Right ventricle myocardium superior (tissue), 1 donor: ENCODE data around the gene EIF4A3. TPM values are rescaled to one million over a fixed set of nuclear protein-coding genes. Genes with fewer than 3 reads are reported as not detected.
"Not testable (repeated sequence)": the region's sequence is repeated elsewhere in the genome, so short reads cannot be mapped to it uniquely, and the experiment has no call there.

Source experiments
- ATAC-seq: fragments of 200-7000 bp; cut with Tn5 transposase; one replicate; pipeline ENCODE4 v1.9.1; 2020; ENCODE audit warnings: mild to moderate bottlenecking; ENCODE audit not compliant: poor library complexity
- DNase-seq: peaks from one replicate; pipeline ENCODE4 v3.0.0-alpha.2; 2020
- intact Hi-C: fragments of 100-400 bp; cut with DNase I; formaldehyde crosslinking; loops from one replicate; pipeline ENCODE4 v1.11.2; 2022
- total RNA-seq: library from RNA; stranded (reverse); fragmentation: NEBNext Ultra II Directional; extraction: Animal tissue kit (Norgen Biotek cat#: 25700); gene quantifications from one replicate; pipeline ENCODE4 v1.2.1, GENCODE V29; 2021
- donor health status: DM: no; HTN: yes; CAD: no; lungs with severe emphysema.

EIF4A3 gene
- total RNA-seq, 1 donor from 2014 or later: 32.1 TPM

GRCh38 chr17:80177986-80178595 is 31.2 kb upstream of the EIF4A3 start:
- ATAC-seq (no peak), DNase-seq (peak; percentile 20)
- intact Hi-C loops: no loop called here

GRCh38 chr17:80176757-80177156 is 29.8 kb upstream of the EIF4A3 start:
- no peak for ATAC-seq
- no peak for DNase-seq
- intact Hi-C loops: no loop called here

GRCh38 chr17:80173916-80174315 is 27.0 kb upstream of the EIF4A3 start:
- ATAC-seq (no peak), DNase-seq (no peak)
- intact Hi-C loops: no loop called here

- DNase-seq (no peak), ATAC-seq (no peak)
- intact Hi-C loops: no loop called here
These were observed 26.2 kb upstream of the EIF4A3 start for GRCh38 chr17:80173126-80173525.

DNA sequence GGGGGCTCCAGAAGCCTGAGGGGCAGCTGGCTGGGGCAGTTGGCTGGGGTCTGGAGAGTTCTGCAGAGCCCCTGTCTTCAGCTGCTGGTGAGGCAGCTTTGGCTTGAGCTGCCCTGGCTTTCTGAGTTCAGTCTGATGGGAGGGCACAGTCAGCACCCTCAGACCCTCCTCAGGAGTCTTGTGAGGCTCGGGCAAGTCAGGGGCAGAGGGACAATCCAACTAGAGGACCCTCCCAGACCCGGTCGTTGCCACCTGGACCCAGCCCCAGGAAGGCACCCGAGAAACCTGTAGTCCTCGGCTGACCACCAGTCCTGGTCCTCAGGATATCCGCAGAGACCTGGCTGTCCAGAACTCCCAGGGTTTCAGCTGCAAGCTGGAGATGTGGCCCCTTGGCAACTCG is 24.8 kb upstream of the EIF4A3 start:
- intact Hi-C loops: no loop called here
- ATAC-seq: no peak

DNA sequence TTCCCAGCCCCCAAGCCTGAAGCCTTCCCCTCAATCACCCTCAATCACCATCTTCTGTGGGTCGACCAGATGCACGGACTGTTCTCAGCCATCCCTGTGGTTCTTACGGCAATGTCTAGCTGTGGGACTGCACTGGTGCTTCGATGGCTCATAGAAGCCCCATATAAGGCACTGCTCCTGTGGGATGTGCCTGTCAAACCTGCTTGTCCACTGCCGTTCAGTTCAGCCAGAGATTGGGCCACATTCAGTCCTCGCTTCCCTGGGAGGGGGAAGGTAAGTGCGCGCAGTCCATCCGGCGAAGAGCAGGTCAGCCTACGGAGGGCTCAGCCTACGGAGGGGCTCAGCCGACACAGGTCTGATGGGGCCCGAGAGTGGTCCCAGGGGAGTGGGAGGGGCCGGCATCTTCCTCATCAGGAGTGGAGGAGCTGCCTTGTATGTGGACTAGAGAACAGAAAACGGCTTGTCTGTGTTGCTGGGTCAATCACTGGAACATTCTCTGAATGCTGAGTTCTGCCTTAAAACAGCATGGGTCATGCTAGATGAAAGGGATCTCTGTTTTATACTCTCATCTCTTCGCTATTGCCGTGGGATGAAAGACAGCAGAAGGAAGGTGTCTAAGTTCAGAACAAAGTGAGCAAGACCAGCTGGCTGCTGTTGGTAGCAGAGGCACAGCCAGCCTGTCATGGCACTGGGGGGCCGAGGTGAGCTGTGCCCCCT is 23.0 kb upstream of the EIF4A3 start, which contains the start of gene CARD14:
TSS of gene CARD14 (plus strand) at position 247 of the 717 bp plus-strand sequence. CDS start 11,409 bp downstream, outside the sequence.
- intact Hi-C loops: no loop called here
- DNase-seq: no peak
- no peak for ATAC-seq

More for the DNA sequence above, 24.8 kb upstream of the EIF4A3 start:
- no peak for DNase-seq

- ATAC-seq (no peak), DNase-seq (no peak)
- intact Hi-C loops: no loop called here
These were observed 22.2 kb upstream of the EIF4A3 start for GRCh38 chr17:80169107-80169506.

DNA sequence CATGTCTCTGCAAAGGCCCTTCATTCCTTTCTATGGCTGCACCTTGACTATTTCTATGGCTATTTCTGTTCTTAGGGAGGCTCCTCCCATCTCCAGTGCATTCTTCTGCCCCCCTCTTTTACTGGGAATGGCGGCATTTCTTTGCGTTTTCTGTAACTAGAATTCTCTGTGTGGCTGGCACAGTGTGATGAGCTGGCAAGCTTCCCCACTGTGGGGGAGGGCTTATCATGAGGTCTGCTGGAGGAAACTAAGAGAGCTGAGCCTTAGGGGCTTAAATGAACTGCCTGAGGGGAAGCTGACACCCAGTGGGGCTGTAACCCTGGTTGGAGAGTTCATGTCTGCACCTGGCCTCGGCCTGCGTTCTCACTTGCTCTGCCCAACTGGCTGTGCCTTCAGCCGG is 21.4 kb upstream of the EIF4A3 start:
- DNase-seq (no peak), ATAC-seq (no peak)
- intact Hi-C loops: no loop called here

DNA sequence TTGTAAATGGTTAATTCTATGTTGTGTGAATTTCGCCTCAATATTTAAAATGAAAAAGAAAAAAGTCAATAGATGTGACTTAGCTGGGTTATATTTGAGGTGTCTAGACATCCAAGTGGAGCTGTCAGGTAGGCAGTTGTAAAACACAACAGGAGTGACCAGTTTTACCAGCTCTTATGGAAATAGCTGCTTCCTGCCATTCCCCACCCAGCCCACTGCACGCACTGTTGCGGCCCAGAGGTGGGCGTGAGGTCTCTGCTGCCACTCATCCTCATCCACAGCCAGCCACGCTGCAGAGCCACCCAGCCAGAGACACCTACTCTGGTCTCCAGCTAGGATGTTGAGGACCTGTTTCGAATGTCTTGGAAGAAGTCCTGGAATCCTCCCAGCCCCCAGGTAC is 19.5 kb upstream of the EIF4A3 start:
- DNase-seq (no peak), ATAC-seq (no peak)
- intact Hi-C loops: no loop called here

DNA sequence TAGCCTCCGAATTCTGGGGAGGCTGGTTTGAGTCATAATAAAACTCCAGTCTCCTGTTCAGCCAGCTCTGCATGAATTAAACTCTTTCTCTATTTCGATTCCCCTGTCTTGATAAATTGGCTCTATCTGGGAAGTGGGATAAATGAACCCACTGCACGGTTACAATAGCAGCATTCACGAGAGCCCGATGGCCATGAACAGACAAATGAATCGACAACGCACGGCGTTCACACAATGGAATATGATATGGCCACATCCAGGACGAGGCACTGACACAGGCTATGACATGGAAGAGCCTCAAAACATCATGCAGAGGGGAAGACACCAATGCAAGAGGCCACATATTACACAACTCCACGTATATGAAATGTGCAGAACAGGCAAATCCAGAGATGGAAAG is 17.3 kb upstream of the EIF4A3 start:
- ATAC-seq: no peak

DNA sequence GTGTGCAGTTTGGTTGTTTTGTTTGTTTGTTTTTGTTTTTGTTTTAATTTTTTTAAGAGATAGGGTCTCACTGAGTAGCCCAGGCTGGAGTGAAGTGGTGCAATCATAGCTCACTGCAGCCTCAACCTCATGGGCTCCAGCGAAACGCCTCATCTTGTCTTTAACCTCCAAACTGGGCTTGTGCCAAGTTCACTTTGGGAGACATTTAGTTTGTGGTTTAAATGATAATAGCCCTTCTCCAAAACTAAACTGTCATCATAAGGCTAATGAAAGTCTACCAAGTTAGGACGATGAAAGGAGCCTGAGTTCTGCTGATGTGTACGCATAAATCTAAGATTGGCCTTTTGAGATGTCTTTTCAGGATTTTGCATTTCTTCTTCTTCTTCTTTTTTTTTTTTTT is 16.4 kb upstream of the EIF4A3 start:
- no peak for DNase-seq
- intact Hi-C loops: no loop called here
- no peak for ATAC-seq

More for the DNA sequence above, 17.3 kb upstream of the EIF4A3 start:
- intact Hi-C loops: no loop called here
- no peak for DNase-seq

GRCh38 chr17:80160536-80160935 is 13.6 kb upstream of the EIF4A3 start:
- DNase-seq: no peak
- intact Hi-C loops: no loop called here
- no peak for ATAC-seq

DNA sequence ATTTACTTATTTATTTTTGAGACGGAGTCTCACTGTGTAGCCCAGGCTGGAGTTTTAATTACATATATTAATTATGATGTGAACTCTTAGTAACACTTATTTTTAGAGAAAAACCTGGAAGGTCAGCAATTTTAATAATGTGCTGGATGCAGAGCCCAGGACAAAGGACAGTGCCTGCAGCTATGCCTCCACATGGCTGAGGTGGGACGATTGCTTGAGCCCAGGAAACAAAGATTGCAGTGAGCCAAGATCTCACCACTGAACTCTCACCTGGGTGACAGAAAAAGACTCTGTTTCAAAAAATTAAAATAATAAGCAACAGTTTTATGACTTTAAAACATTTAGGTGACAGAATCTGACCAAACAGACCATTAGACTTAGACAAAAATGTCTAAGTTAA is 11.9 kb upstream of the EIF4A3 start:
- DNase-seq: no peak
- ATAC-seq: no peak
- intact Hi-C loops: no loop called here

DNA sequence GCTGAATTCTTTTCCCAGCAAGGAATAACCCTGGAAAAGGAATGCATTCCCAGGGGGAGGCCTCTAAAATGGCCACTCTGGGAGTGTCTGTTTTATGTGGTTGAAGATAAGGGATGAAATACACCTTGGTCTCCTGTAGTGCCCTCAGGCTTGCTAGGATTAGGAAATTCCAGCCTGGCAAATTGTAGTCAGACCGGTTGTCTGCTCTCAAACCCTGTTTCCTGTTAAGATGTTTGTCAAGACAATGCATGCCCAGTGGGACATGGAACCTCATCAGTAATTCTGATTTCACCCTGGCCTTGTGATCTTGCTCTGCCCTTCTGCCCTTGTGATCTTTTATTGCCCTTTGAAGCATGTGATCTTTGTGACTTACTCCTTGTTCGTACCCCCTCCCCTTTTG is 8.7 kb upstream of the EIF4A3 start:
- intact Hi-C loops, ATAC-seq, DNase-seq: not testable (repeated sequence)

DNA sequence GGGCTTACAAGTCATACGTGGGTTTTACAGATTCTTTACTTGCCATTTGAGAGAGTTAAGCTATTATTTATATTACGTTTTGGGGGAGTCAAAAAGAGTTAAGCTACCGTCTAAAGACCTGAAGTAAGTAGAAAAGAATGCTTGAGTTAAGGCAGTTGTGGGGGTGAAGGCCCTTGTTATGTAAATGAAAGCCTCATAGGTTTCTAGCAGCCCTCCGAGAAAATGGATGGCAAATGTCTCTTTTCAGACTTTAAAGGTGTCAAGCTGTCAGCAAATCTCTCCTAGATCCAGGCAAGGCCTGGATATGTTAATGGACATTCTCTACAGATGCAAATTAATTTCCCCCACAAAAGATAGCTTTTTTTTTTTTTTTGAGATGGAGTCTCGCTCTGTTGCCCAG is 7.2 kb upstream of the EIF4A3 start:
- DNase-seq (no peak), ATAC-seq (no peak)
- intact Hi-C loops: no loop called here

GRCh38 chr17:80153004-80153403 is 6.1 kb upstream of the EIF4A3 start:
- ATAC-seq (no peak), DNase-seq (no peak)
- intact Hi-C loops: no loop called here

DNA sequence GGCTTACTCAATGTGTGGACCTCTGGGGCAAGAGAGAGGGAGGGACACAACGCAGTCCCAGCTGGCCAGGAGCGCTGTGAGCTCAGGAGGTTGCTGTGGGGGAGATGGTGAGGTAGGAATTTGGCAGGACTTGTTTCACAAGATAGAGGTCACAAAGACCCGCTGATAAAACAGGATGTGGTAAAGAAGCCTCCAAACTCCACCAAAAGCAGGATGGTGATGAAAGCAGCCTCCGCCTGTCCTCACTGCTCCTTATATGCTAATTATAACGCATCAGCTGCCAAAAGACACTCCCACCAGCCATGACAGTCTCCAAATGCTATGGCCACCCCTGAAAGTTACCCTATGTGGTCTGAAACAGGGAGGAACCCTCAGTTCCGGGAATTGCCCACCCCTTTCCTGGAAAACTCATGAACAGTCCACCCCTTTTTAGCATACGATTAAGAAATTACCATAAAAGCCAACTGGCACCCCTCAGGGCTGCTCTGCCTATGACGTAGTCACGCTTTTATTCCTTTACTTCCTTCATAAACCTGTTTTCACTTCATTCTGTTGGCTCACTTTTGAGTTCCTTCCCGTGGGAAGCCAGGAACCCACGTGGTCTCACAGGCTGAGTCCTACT is 5.3 kb upstream of the EIF4A3 start:
- intact Hi-C loops: no loop called here
- ATAC-seq (no peak), DNase-seq (no peak)

DNA sequence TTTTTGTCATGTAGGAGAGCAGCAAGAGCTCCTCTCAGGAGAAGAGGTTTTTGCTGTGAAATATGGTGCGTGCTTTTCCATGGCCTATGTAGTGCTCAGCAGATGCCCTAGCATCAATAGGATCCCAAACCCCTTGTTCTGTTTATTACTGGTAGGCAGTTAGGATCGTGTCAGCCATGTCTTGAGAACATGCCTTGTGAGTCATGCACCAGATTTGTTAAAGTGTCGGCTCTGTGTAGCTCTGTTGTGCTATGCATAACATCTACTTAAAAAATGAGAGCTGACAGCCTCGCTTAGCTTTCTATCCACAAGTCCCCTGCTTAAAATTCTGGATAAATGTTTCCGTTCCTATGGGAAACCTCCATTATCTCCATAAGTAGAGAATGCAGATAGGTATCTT is 4.4 kb upstream of the EIF4A3 start:
- intact Hi-C loops: no loop called here
- no peak for DNase-seq

GRCh38 chr17:80146121-80147034 is 550 bp downstream of the EIF4A3 start:
- peak; percentile 28 for ATAC-seq
- intact Hi-C loops: no loop called here

More for the DNA sequence above, 4.4 kb upstream of the EIF4A3 start:
- no peak for ATAC-seq

More at GRCh38 chr17:80146121-80147034, 550 bp downstream of the EIF4A3 start:
- DNase-seq: no peak
